ENCODE results near the gene ZDHHC9. TPM values are rescaled to one million over a fixed set of nuclear protein-coding genes. Genes with fewer than 3 reads are reported as not detected.

The ZDHHC9 gene
- total RNA-seq, 1 donor from 2014 or later, result 48.4 TPM

DNA sequence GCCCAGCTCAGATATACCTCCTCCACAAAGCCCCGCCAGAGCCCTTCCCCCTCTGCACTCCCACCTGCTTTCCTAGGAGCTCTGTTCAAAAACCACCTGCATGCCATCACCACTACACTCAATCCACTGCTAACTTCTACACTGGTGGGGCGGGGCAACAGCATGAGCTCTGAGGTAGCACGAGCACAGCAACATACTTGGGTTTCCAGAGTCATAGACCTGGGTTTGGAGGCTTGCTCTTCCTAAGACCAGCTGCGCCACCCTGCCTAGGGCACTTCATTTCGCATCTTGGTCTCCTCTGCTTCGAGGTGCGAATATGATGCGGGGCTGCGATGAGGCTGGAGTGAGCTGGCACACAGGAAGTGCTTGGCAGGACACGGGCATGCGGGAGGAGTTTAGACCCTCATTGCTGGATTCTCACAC lies 60.4 kb downstream of the ZDHHC9 start:
- intact Hi-C loops (cut with DNase I), result no loop called here
- no peak overlapping the region for H3K27ac ChIP-seq
- DNase-seq, result no peak
- H3K4me3 ChIP-seq, result no peak overlapping the region
- H3K36me3 ChIP-seq, result no peaks in the 10 kb centered on the region
- H3K4me1 ChIP-seq, result no peaks in the 10 kb centered on the region
- H3K27me3 ChIP-seq, result no peaks in the 10 kb centered on the region
- ATAC-seq, result no peak
- TF ChIP-seq, protein P1, sequence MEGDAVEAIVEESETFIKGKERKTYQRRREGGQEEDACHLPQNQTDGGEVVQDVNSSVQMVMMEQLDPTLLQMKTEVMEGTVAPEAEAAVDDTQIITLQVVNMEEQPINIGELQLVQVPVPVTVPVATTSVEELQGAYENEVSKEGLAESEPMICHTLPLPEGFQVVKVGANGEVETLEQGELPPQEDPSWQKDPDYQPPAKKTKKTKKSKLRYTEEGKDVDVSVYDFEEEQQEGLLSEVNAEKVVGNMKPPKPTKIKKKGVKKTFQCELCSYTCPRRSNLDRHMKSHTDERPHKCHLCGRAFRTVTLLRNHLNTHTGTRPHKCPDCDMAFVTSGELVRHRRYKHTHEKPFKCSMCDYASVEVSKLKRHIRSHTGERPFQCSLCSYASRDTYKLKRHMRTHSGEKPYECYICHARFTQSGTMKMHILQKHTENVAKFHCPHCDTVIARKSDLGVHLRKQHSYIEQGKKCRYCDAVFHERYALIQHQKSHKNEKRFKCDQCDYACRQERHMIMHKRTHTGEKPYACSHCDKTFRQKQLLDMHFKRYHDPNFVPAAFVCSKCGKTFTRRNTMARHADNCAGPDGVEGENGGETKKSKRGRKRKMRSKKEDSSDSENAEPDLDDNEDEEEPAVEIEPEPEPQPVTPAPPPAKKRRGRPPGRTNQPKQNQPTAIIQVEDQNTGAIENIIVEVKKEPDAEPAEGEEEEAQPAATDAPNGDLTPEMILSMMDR (IDR thresholded peaks at IDR 0.05), result no peak
- H3K9me3 ChIP-seq, result no peaks in the 10 kb centered on the region

DNA sequence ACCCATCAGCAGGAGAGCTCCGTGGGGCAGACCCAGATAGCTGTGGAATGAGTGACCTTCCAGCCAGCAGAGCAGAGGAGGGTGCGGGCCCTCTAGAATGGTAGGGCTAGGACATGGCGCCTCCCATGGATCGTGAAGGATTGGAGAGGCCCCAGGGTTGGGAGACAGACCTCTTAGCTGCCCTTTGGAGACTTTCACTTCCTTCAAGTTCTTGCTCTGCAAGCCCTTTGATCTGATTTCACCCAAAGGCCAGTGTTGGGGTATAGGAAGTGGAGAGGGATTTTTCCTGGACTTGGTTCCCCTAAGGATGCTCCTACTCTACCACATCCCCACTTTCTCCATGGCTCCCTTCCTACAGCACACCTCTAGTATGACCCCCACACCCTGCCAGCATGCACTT lies 61.0 kb downstream of the ZDHHC9 start:
- Histone ChIP-seq H3K27me3 (no peaks in the 10 kb centered on the region), H3K4me3 (no peak overlapping the region), H3K4me1 (no peaks in the 10 kb centered on the region), H3K27ac (no peak overlapping the region), H3K36me3 (no peaks in the 10 kb centered on the region), H3K9me3 (no peaks in the 10 kb centered on the region)
- ATAC-seq (peak; percentile 11), DNase-seq (no peak)
- TF ChIP-seq, protein P1 (IDR thresholded peaks at IDR 0.05), result no peak
- intact Hi-C loops (cut with DNase I), result no loop called here

DNA sequence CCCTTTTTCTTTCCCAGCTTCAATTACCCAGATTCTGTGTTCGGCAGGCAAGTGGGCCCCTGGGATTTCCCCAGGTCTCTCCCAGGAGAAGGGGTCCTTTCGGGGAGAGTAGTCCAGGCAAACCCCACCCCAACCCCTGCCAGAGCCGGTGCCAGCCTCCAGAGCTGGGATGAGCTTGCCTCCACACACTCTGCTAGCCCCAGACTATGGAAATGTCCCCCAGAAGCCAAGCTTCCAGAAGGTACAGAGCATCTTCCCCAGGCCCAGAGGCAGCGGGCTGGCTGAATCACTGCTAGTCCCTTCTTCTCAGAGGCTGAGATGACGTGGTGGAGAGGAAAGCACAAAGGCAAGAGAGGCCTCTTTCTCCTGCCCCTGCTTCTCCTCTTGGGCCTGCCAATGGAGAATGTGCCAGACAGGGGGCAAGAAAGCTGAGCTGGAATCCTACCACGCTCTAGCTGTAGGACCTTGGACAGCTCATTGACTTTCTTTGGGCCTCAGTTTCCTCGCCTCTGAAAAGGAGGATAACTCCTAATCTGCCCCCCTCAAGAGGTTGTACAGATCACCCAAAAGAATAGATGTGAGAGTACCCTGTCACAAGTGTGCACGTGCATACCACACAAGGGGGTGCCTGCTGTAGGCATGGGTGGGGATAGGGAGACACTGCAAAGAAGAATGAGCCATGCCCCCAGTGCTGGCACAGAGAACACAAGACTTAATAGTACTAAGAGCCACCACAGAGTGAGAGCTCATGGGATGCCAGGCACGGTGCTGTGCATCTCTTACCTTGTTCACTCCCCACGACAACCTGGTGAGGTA lies 61.8 kb downstream of the ZDHHC9 start:
- Histone ChIP-seq H3K27me3 (no peaks in the 10 kb centered on the region), H3K36me3 (no peaks in the 10 kb centered on the region), H3K4me1 (no peaks in the 10 kb centered on the region), H3K9me3 (no peaks in the 10 kb centered on the region), H3K4me3 (peak overlapping the region; percentile 32), H3K27ac (no peak overlapping the region)
- TF ChIP-seq, protein P1 (IDR thresholded peaks at IDR 0.05), result no peak
- ATAC-seq, result no peak
- DNase-seq, result no peak
- intact Hi-C loops (cut with DNase I), result no loop called here

DNA sequence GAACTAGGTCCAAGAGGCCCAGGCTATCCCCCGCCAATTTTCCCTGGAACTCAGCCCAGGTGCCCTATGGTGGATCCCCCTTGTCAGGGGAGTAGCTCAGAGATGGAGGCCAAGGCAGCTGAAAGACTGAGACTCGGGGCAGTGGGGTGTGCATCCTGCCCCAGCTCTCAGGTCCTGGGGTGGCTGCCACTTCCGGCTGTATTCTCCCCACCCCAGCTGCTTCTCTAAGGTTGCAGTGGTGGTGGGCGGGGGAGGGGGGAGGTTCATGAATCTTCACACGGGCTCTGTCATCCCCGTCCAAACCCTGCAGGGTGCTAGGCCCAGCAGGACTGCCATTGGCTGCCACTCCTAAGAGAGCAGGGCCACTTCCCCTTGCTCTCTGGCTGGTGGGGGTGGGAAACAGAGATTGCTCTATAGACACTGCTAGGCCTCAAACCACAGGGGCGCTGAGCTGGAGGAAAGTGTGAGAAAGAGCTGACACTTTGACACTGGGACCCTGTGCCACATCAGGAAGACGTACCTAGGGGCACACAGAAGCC lies 62.5 kb downstream of the ZDHHC9 start:
- H3K27ac ChIP-seq, result peak overlapping the region; percentile 60
- intact Hi-C loops (cut with DNase I), result no loop called here

DNA sequence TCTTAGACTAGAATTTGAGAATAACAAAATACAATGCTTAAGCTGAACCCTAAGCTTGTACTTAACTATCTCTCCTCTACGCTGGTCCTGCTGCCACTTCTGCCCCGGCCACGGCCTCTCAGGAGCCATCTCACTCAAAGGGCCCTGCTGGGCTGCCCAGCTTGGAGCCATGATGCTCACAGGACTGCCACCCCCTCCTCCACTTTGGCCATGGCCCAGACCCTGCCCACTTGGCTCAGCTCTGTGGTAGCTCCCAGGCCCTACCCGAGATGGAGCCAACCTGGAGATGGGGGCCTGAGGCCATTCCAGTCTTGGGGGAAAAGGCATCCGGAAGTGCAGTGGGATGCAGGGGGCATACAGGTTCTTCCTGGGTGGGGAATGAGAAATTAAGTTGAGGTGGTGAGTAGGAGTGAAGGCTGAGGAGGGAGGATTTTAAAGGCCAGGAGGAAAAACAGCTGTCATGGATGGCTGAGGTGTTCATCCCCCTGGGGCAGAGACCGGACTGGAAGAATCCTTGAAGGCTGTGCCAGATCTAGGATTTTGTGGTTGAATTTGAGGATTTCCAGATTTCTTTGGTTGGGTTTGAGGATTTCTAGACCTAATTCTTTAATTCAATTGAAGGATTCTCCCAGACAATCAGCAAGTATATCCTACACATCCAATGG lies 63.1 kb downstream of the ZDHHC9 start:
- intact Hi-C loops (cut with DNase I), result no loop called here
- DNase-seq (no peak), ATAC-seq (no peak)
- H3K27ac ChIP-seq, result peak overlapping the region; percentile 60
- no peaks in the 10 kb centered on the region for H3K36me3 ChIP-seq
- no peaks in the 10 kb centered on the region for H3K27me3 ChIP-seq
- TF ChIP-seq, protein P1 (IDR thresholded peaks at IDR 0.05), result no peak
- no peaks in the 10 kb centered on the region for H3K4me1 ChIP-seq
- H3K9me3 ChIP-seq, result no peaks in the 10 kb centered on the region
- H3K4me3 ChIP-seq, result peak overlapping the region; percentile 45

More for the DNA sequence above, 62.5 kb downstream of the ZDHHC9 start:
- TF ChIP-seq, protein P1 (IDR thresholded peaks at IDR 0.05), result no peak
- Histone ChIP-seq H3K4me3 (peak overlapping the region; percentile 45), H3K4me1 (no peaks in the 10 kb centered on the region), H3K36me3 (no peaks in the 10 kb centered on the region), H3K27me3 (no peaks in the 10 kb centered on the region), H3K9me3 (no peaks in the 10 kb centered on the region)
- ATAC-seq (peak; percentile 81), DNase-seq (peak; percentile 76)

Data from upper lobe of right lung (tissue), 1 donor.